NCI-H1092 (cell line): ENCODE data around the gene DNMT3A.
A peak's percentile ranks its signal among the peaks of the same experiment; 100 is the strongest.

Source experiments
- DNase-seq: peaks from one replicate; lab custom pipeline; 2025; lab: John Stamatoyannopoulos, UW

DNMT3A gene

DNA sequence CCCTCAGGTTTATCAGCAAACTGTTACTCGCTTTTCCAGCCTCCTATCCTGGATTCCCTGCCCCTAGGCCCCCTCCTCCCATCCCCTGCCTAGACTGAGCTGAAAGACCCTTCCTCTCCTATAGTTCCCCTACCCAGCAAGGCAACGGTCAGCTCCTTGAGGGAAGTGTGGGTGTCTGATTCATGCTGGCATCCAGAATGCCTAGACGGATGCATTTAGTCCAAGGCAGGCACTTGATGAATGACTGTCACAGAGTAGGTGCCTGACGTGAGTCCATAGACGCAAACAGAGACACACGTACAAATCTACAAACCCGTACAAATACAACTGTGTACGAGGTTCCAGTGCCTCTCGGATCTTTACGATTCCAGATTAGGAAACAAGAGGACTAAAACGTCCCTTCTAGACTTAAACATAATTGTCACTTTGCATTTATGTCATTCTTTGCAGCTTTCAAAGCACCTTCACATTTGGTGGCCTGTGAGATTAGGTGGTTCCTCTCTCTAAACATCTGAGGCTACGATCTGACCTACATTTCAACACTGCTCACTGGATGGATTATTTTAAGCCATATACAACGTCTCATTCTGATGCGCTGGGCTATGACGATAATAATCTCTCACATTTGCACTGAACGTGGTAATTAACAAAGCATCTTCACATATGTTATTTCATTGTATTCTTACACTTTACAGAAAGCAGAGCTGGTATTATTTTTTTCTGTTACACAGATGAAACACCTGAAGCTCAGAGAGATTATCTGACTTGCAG lies 36.7 kb downstream of the DNMT3A start:
- no peak for DNase-seq

DNA sequence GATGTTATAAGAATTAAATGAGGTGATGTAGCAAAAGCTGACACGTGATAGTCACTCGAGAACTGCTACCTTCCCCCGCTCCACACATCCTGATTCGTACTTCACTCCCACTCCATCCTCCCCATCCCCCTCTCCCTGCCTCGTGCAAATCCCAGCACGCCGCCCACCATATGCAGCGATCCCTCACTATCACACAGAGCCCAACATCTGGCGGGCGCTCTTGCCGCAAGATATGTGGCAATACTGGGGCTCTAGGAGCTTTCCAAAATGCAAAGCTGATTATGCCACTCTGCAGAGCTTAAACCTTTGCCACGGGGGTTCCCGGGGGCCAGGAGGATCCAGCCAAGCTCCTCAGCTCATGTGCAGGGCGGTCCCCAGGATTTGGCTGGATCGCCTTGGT lies 37.4 kb downstream of the DNMT3A start:
- no peak for DNase-seq

DNA sequence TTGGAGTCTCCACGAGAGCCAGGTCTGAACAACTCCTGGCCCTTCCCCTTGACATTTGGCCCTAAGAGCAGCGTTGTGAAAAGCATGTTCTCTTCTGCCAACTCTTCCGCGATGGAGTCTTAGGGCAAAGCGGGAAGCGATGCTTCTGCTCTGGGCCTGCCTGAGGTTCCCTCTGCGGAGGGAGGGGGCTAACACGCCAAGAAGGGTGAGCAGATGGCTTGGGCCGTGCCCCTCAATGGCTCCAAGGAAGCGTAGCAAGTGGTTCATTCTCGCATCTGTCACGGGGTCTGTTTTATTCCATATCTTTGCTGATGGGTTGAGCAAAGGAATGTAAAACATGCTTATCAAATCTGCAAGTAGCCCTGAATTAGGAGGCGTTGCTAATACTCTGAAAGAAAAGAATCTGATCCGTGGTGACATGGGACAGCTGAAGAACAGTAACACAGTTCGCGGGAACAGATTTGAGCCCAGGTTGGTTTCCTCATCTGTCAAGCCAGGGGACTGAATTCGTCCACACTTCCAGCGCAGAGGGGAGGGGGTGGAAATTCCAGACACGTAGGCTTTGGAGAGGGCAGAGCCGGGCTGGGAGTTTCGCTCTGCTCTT lies 38.0 kb downstream of the DNMT3A start:
- DNase-seq: no peak

DNA sequence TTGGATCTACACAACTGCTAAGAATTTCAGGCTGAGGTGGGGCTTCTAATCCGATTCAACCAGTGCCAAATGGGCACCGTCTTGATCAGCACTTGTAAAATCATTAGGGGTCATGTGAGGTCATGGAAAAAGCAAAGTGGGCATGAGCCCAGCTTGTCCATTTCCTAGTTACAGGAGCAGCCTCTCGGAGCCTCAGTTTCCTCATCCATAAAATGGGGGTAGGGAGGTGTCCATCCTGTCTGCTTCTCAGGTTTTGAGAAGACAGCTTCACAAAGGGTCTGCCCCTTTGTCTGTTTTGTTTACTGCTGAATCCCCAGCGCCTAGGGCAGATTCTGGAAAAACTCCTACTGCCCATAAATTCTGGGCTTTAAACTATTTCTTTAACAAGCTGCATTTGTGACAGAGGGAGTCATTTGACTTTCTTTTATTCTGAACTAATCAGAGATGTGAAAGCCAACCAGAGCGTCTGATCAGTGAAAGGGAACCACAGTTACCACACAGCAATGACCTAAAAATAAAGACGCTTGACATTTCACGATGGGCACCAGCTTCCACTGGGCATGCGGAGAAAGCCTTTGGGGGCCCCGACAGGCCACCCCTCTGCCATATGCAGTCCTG lies 38.9 kb downstream of the DNMT3A start:
- no peak for DNase-seq

DNA sequence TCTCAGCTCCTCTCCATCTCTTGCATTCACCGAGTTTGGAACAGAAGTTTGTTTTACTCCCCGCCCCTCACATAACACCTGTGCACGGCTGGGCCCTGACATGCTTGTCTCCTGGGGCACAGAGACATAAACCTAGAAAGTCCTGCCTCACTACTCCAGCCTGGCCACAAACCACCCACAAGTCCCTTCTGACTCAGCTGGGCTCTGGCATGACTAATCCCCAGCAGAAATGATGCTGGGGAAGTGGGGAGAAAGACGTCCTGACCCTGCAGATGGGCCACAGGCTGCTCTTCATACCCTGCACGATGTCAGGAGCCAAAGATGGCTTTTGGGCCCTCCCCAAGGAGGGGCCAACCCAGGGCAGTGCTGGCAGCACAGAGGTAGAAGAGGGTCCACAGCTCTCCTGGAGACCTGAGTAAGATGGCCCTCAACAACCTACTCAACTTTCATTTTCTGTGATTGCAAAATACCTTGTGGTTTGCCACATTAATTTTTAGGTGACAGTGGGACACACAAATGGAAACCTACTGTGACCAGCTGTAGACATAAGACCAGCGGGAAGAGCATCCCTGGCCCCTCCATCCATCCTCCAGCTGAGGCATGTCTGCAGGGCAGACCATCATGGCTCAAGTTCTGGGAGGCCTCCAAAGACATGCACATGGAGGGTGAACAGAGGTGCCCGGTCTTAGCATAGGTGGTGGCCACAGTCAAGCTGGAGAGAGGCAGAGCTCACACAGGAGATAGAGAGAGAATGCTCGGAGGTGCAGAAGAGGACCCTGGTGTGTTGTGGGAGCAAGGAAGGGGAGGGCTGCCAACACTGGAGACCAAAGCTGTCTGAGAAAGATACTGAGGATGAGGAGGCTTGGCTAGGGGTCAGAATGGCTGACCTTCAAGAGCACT lies 40.0 kb downstream of the DNMT3A start:
- DNase-seq: no peak

DNA sequence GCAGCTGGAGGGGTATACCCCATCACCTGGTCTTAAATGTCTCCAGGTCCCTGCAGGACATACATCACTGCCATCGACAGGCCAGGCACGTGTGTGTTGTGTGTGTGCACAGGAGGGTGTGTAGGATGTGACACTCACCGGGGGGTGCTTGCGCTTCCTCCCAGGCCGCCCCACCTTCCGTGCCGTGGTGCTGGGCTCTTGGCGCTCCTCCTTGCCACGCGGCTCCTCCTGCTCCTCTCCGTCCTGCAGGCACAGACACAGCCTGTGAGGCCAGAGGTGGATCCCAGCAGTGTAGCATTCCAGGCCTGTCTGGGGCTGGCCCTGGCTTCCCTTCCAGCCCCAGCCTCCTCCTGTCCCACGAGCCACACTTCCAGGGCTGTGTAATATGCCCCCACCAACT lies 41.7 kb downstream of the DNMT3A start:
- DNase-seq: no peak

DNA sequence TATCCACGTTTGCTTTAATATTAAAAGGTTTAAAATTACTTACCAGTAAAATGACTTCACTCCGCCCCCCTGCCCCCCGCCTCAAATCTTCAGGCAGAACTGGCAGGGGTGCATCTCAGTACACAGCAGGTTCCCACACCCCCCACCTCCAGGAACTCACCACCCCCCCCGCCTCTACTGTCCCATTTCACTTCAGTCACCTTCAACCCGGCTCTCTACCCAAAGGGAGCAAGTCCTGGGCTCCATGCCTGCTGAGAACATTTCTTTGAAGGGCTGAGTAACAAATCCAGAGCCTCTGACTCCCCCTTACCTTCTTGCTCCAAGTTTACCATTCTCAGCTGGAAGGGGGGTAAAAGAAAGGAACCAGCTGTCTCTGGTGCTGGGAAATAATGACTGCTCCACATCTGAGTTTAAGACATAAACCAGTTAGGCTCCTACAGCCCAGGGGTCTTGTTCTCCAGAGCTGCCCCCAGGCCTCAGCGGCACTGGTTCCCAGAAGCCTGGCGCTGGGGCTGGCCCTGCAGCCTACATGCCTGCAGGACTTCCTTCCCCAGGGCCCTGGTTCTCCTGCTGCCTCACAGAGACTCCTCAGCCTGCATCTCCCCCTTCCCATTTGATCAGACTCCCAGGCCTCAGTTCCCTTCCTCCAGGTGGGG lies 42.8 kb downstream of the DNMT3A start:
- DNase-seq: no peak

DNA sequence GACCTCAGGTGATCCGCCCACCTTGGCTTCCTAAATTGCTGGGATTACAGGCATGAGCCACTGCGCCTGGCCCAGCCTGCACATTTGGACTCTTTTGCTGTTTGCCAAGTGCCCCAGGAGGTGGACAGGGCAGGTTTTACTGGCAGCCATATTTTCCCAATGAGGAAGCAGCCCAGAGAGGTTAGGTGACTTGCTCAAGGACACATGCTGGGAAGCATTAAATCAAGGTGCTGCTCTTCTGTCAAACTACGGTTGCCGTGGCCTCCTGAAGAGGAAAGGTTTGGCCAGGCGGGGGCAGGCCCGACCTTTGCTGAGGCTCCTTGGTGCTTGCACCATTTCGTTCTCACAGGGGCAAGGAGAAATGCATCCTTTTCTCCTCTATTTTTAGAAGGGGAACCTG lies 44.0 kb downstream of the DNMT3A start:
- DNase-seq: no peak

DNA sequence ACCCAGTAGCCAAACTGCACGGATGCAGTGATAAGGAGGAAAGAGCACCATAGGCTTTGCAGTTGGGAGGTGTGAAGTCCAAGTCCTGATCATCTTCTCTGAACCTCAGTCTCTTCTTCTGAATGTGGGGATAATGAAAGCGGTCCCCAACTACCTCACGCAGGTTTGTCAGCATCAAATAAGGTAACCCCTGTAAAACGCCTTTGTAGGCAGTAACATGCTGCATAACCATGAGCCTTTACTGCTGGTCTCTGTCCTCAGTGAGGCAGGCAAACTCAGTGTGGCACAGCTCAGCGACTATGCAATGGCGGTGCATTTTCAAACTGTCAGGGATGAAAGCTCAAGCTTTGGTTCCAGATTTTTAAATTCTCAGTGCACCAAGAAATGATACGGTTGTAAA lies 46.1 kb downstream of the DNMT3A start:
- no peak for DNase-seq

DNA sequence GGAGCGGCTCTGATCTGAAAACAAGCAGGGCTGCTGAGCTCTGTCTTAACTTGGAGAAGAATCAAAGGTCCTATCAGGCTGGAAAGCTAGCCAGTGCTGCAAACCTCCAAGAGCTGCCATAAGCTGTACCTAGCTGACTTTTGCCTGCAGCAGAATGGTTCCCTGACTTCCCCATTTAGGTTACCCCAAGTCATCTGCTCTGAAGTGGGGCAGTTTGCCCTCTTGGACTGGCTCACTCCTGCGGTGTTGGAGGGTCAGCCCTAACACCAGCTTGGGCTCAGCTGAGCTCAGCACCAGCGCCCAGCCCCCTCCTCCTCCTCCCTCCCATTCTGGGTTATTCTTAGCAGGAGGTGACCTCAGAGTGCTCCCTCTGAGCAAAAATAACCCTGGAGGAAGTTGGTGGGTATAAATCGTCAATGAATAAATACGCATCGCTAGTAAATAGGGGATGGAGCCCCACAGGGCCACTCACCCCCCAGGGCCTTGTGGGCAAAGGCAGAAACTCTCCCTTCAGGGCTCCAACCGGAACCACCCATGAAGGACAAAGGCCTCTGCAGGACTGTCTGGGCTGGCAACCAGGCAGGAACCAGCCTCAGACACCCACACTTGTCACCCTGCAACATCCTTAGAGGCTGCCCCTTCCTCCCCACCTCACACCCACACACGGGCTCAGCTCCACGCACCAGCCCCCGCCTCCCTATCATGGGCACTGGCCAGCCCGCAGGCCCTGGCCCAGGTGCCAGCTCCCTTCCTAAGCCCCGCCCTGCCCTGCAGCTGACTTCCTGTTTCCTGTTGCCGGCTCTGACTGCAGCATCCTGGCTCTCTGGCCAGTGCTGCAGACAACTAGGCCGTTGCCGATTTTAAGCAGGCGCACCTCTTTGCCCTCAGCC lies 46.9 kb downstream of the DNMT3A start:
- DNase-seq: peak; percentile 54

DNA sequence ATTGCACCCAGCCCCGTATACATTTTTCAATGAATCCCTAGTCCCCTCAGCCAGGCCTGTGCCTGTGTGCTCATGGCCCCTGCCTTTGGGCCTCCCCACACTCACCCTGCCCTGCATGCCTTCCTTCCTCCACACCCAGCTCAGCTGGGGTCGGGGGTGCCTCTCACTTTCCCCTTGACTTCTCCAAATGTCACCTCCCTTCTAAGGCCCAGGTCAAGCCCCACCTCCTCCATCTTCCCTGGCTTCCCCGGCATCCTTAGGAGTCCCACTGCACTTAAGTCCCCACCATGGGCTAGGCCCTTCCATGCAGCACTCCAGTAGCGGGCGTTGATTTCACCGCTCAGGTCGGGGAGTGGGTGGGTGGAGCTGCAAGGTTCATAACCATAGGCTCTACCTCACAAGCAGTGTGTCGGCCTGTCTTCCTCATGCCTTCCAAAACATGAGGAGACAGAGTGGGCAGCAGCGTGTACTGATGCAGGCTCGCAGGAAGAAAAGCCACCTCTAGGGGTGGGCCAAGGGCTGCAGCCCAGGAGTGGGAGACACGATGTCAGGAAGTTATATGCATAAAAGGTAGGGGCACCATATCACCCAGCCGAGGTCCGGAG lies 47.7 kb downstream of the DNMT3A start:
- DNase-seq: no peak

DNA sequence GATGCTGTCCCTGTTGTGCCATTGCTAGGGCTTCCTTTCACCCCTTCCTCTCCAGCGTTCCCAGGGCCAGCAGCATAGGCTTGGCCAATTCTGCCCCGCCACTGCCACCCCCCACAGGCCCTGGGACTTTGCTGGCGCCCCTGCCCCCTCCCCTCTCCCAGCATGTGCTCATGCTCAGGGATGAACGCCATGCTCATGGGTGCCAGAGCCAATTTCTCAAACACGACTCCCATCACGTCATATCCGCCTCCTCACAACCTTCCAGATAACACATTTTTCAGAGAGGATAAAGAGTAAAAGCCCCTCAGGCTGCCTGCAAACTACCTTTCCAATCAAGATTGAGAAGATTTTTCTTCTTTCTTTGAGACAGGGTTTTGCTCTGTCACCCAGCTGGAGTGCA lies 48.6 kb downstream of the DNMT3A start:
- DNase-seq: no peak

DNA sequence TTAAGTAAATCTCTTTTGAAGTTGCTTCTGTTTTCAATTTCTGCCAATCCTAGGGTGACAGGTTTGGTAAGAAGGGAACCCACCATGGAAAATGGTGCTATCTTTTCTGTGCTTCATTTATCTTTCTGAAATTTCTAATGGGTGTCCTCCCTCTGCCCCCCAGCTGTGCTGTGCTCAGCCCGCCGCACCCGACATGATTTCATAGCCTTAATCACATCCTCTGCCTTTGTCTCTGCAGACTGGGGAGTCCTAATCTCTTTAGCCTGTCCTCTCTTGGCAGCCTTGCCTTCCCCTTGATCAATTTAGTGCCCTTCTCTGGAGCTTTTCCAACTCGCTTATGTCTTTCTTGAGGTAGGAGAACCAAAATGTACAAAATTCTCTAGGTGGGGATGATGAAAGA lies 49.3 kb downstream of the DNMT3A start:
- DNase-seq: no peak

DNA sequence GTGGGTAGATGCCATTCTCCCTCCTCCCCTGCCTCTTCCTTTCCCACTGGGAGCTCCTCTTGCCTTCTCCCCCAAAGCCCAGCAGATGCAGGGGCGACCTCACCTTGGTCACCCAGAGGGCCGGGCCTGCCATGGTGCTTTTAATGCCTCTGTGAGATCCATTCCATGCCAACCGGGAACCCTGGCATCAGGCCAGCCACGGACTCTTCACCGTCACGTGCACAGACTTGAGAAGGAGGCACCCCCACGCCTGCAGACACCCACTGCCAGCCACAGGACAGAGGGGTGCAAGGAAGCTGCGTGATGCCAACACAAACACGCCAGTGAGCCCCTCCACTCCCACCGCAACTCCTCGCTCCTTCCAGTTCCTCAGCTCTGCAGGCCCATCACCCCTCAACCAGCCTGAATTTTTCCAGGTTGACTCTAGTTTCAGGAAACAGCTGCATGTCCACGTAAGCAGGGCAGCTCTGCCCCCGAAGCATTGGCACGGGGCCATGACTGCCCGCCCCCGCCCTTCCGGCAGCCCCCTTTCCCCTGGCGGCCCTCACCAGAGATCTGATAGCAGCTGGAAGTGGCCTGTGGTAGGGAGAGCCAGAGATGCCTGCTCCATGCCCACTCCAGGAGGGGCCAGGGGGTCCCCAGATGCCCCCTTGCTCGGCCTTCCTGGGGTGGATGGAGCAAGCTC lies 50.8 kb downstream of the DNMT3A start:
- DNase-seq: peak; percentile 47

DNA sequence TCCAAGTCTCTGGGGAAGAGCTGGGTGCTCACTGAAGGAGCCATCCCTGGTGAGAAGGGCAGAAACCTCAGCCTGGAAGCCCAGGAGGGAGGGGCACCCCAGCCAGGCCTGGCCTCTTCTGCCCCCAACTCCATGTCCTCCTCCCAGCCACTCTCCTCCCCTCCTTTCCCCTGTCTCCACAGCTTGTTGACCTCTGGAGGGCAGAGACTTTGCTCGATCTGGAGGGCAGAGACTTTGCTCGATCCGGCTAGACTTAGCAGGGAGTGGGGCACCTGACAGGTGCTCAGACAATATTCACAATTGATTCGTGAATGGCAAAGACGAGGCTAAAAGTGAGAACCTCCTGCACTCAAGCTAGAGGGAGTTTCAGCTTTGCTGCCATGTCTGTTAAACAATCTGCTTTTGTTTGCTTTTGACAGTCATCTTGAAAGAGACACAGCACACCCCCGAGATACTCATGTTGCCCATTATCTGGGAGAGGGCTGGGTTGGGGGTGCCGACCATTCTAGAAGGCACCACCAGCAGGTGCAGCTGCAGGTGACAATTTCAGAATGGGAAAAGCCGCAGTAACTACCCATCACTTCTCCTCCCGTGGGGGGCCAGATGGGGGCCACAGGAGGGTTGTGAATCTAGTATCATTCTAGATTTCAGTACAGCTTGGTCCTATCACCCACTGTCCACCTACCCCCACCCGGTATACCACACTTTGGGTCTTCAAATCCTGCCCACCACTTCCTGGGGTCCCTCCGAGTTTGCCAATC lies 54.8 kb downstream of the DNMT3A start:
- no peak for DNase-seq

DNA sequence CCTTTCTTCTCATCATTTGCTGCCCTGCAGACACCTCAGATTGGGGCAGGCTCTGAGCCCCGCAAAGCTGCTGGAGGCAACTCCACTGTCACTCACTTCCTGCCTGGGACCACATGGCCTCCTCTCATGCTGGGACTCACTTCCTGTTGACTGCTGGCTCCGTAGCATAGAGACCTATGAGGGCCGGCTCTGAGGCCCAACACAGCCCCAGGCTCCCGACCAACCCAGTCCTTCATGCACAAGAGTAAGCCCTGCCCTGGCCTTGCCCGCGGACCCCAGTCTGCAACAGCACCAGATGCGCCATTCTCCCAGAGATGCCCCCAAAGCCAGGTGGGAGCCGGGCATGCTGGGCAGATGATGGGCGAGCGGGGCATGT lies 55.7 kb downstream of the DNMT3A start:
- no peak for DNase-seq

DNA sequence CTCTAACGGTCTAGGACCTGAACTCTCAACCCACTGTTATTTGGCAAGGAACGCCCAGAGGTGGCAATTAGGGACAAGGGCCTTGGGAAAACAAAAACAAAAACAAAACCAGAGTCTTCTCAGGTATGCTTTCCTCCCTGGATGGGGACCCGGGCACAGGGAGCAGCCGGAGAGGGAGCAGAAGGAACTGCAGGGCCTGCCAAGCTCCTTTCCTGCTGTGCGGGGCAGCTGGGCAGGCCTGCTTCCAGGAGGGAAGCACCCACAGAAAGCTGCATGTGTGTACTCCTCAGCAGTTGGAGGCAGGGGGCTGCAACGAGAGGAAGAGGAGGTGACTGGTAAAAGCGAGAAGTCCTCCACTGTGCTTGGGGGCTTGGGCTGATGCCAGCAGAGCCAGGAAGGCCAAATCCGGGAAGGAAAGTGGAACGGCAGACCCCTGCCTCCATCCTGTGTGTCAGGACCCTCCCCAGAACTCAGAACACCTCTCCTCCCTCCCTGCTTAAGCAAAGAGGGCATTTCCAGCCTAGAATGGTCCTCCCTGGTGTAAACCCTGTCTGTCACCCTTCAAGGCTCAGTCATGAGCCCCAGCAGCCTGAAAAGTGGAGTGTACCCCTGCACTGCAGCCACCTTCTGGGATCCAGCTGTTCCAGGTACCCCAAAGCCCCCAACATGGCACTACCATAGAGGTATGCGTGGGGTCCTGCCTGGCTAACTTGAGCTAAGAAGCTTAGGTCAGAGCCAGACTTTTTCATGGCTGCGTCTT lies 56.3 kb downstream of the DNMT3A start:
- DNase-seq: no peak

DNA sequence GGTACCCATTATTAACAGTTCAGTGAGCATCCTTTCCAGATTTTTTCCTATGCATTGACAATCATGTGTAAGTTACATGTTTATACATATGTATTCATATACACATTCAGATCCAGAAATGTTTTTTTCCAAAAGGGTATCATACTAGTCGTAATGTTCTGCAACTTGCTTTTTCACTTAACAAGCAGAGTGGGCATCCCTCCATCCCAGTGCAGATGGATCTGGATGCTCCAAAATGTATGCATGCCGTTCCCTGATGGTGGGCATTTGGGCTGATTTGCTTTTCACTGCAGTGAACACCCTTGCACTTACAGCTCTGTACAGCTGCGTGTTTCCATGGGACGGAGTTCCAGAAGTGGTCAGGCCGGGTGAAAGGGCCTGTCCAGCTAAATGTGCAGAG lies 57.0 kb downstream of the DNMT3A start:
- DNase-seq: no peak
